HepG2 (cell line): Measurements from ENCODE around the gene GDF7. TPM values are rescaled to one million over a fixed set of nuclear protein-coding genes. Genes with fewer than 3 reads are reported as not detected.

Experiments
- ATAC-seq: fragments of 200-7000 bp; cut with Tn5 transposase; 3 replicates; pipeline ENCODE4 v1.9.1; 2020; ENCODE audit warnings: mild to moderate bottlenecking, moderate library complexity
- BruUV-seq: library from RNA; stranded (reverse); fragments of 400-500 nt; replicated peaks from 2 replicates; lab custom pipeline; 2021; lab: Mats Ljungman, UMichigan
- CTCF ChIA-PET: fragments of 300-600 bp; formaldehyde crosslinking; extraction: SDS; loops from one replicate; lab custom pipeline; 2021; ENCODE audit warnings: low total read pairs, inconsistent platforms, low intra/inter-chr PET ratio; lab: Yijun Ruan, JAX
- POLR2A ChIA-PET: fragments of 350-600 bp; sonication (Branson Sonifier 250); formaldehyde crosslinking; loops from one replicate; lab custom pipeline; 2020; ENCODE audit warnings: antibody characterized with exemption, inconsistent platforms; lab: Yijun Ruan, JAX
- DNase-seq: peaks from one replicate; pipeline ENCODE4 v3.0.0-alpha.2; 2015; ENCODE audit warnings: low spot score
- FAIRE-seq: peaks from 3 replicates; lab custom pipeline; 2011; peaks lifted over from hg19 to GRCh38; lab: Jason Lieb, UNC
- H2AFZ ChIP-seq: one replicate; pipeline ENCODE4 v1.6.1; 2011; ENCODE audit warnings: low read length, inconsistent platforms
- H3K27ac ChIP-seq: fragments of 300-600 bp; 3 replicates; pipeline ENCODE4 v1.8.0; 2011; ENCODE audit warnings: mixed run types, mild to moderate bottlenecking, mixed read lengths, low read length, inconsistent platforms; ENCODE audit not compliant: insufficient read depth; ENCODE audit errors: extremely low read length
- H3K27me3 ChIP-seq, 2 experiments: fragments of 200-600 bp in 1 of 2; 2 replicates in 1 of 2; 3 replicates in 1 of 2; pipeline versions ENCODE4 v1.6.0 to v1.8.0; 2011; ENCODE audit warnings: low read length in 2 of 2, mild to moderate bottlenecking in 2 of 2, moderate library complexity in 2 of 2, inconsistent platforms in 1 of 2; ENCODE audit not compliant: insufficient read depth in 2 of 2, control insufficient read depth in 1 of 2
- H3K36me3 ChIP-seq, 2 experiments: fragments of 200-600 bp in 1 of 2; replicated peaks in 1 of 2; 2 replicates in 1 of 2; 3 replicates in 1 of 2; pipeline versions ENCODE4 v1.5.1 to v1.8.0; 2011; ENCODE audit warnings: low read length in 2 of 2, inconsistent platforms in 1 of 2; ENCODE audit not compliant: insufficient read depth in 2 of 2, control insufficient read depth in 1 of 2
- H3K4me1 ChIP-seq: 2 replicates; pipeline ENCODE4 v1.5.1; 2012; ENCODE audit warnings: low read length, inconsistent platforms; ENCODE audit not compliant: insufficient read depth
- H3K4me2 ChIP-seq: 2 replicates; pipeline ENCODE4 v1.6.0; 2011; ENCODE audit warnings: low read depth, low read length, inconsistent platforms
- H3K4me3 ChIP-seq, 3 experiments: fragments of 200-600 bp in 1 of 3; sonication (generic), shearing (Covaris generic) in 1 of 3; replicated peaks in 1 of 3; 2 replicates each; pipeline ENCODE4 v1.5.1; 2011 to 2016; ENCODE audit warnings: low read length in 3 of 3, inconsistent platforms in 2 of 3, low read depth in 2 of 3, mild to moderate bottlenecking in 2 of 3, control low read depth in 1 of 3, mixed read lengths in 1 of 3; ENCODE audit not compliant: insufficient read depth in 1 of 3
- H3K79me2 ChIP-seq: one replicate; pipeline ENCODE4 v1.6.1; 2011; ENCODE audit warnings: low read length, inconsistent platforms; ENCODE audit not compliant: insufficient read depth
- H3K9ac ChIP-seq: 2 replicates; pipeline ENCODE4 v1.6.0; 2011; ENCODE audit warnings: mild to moderate bottlenecking, low read depth, low read length, inconsistent platforms; ENCODE audit not compliant: insufficient read depth
- H3K9me3 ChIP-seq: 2 replicates; pipeline ENCODE4 v1.5.1; 2012; ENCODE audit warnings: mild to moderate bottlenecking, low read length
- H4K20me1 ChIP-seq: 2 replicates; pipeline ENCODE4 v1.6.0; 2011; ENCODE audit warnings: inconsistent platforms, mild to moderate bottlenecking, low read length, moderate library complexity; ENCODE audit not compliant: insufficient read depth
- CREB1 ChIP-seq, 2 experiments: fragments of 450-650 bp in 1 of 2; IDR thresholded peaks; 2 replicates each; pipeline ENCODE4 v1.6.1; 2016 to 2017; ENCODE audit warnings: control low read depth in 1 of 2, mild to moderate bottlenecking in 1 of 2, missing compliant biosample characterization in 1 of 2, missing genetic modification characterization in 1 of 2
- DBP ChIP-seq: sonication (generic); formaldehyde crosslinking; IDR thresholded peaks from 2 replicates; pipeline ENCODE4 v1.4.0; 2020; ENCODE audit warnings: missing genetic modification reagents; ENCODE audit errors: not compliant biosample characterization
- FOXA1 ChIP-seq, 2 experiments: fragments of 450-650 bp in 1 of 2; sonication (generic) in 1 of 2; formaldehyde crosslinking in 1 of 2; IDR thresholded peaks; 2 replicates each; pipeline versions ENCODE4 v1.4.0 to v1.6.1; 2016 to 2020; ENCODE audit warnings: missing genetic modification reagents in 1 of 2
- POLR2AphosphoS2 ChIP-seq: IDR thresholded peaks from 2 replicates; pipeline ENCODE4 v1.6.1; 2011; ENCODE audit warnings: low read depth, low read length, improper control_type of control experiment
- RBM22 ChIP-seq: fragments of 200-400 bp; formaldehyde crosslinking; optimal IDR thresholded peaks from 2 replicates; pipeline ENCODE3; 2017; ENCODE audit warnings: mild to moderate bottlenecking, low read length, moderate library complexity
- SOX13 ChIP-seq, 3 experiments: fragments of 450-650 bp in 1 of 3; sonication (generic) in 1 of 3; formaldehyde crosslinking in 1 of 3; IDR thresholded peaks in 2 of 3; conservative IDR thresholded peaks in 1 of 3; 2 replicates each; pipeline versions ENCODE4 v1.5.0 to v1.6.1; 2016 to 2020; ENCODE audit warnings: antibody characterized with exemption in 1 of 3, mild to moderate bottlenecking in 1 of 3, missing compliant biosample characterization in 1 of 3, missing genetic modification reagents in 1 of 3, moderate library complexity in 1 of 3
- TARDBP ChIP-seq: sonication (generic); formaldehyde crosslinking; IDR thresholded peaks from 2 replicates; pipeline ENCODE4 v1.8.0; 2022; ENCODE audit warnings: mild to moderate bottlenecking, missing genetic modification reagents
- TRAFD1 ChIP-seq: sonication (generic); formaldehyde crosslinking; IDR thresholded peaks from 2 replicates; pipeline ENCODE4 v1.5.1; 2020; ENCODE audit warnings: missing genetic modification reagents, mild to moderate bottlenecking, borderline replicate concordance
- ZBTB38 ChIP-seq: sonication (generic); formaldehyde crosslinking; IDR thresholded peaks from 2 replicates; pipeline ENCODE4 v1.5.1; 2020; ENCODE audit warnings: mild to moderate bottlenecking, missing genetic modification reagents
- ZNF230 ChIP-seq: sonication (generic); formaldehyde crosslinking; IDR thresholded peaks from 2 replicates; pipeline ENCODE4 v1.4.0; 2020; ENCODE audit warnings: mild to moderate bottlenecking, missing genetic modification reagents
- ZNF616 ChIP-seq: sonication (generic); formaldehyde crosslinking; IDR thresholded peaks from 2 replicates; pipeline ENCODE4 v1.5.0; 2020; ENCODE audit warnings: low read depth, mild to moderate bottlenecking, missing genetic modification reagents
- WGBS: methylation state at CpG from one replicate; pipeline ENCODE4 v1.1.6; 2017; ENCODE audit warnings: low lambda C conversion rate; 5-methylcytosine and 5-hydroxymethylcytosine counted together
- in situ Hi-C: cut with HindIII; loops from 2 replicates; pipeline ENCODE4 v1.10.0; 2017; ENCODE audit warnings: low pct_unique_long_range_greater_than_20kb; ENCODE audit not compliant: extremely low pct_ligation_motif_present
- intact Hi-C: fragments of 100-400 bp; cut with micrococcal nuclease; formaldehyde crosslinking; loops from one replicate; pipeline ENCODE4 v1.10.0; 2022; ENCODE audit not compliant: unreplicated experiment
- polyA plus RNA-seq, 8 experiments: library from polyadenylated mRNA; depleted of rRNA in 3 of 8; stranded (reverse) in 7 of 8; unstranded in 1 of 8; fragments of >200 nt; fragmentation: Illumina TruSeq in 4 of 8; extraction: Trizol in 4 of 8; gene quantifications; 2 replicates each; pipeline versions ENCODE4 v1.2.1 to v1.2.3, GENCODE V29; 2011 to 2016; ENCODE audit warnings: low read depth in 4 of 8, missing spikeins in 1 of 8, mixed read lengths in 1 of 8; ENCODE audit not compliant: insufficient read depth in 1 of 8
- total RNA-seq, 5 experiments: library from RNA; depleted of rRNA; stranded (reverse); fragments of >200 nt; fragmentation: Illumina TruSeq; extraction: Trizol; gene quantifications; 2 replicates each; pipeline ENCODE4 v1.2.3, GENCODE V29; 2016; ENCODE audit warnings: low read depth in 1 of 5
- TF ChIP-seq, protein P1 (sequence below): sonication (generic); formaldehyde crosslinking; IDR thresholded peaks from 2 replicates; pipeline ENCODE4 v1.4.0; 2020; ENCODE audit warnings: missing genetic modification reagents
- TF ChIP-seq, protein P2 (sequence below): IDR thresholded peaks from 2 replicates; pipeline ENCODE4 v1.6.1; 2012; ENCODE audit warnings: low read depth, low read length, improper control_type of control experiment

GDF7 gene
- total and polyA plus RNA-seq, 2 of the 13 experiments (the other 11 are each of a cell fraction or from before 2014, with no cell fraction given) = 1.6 to 15.0 TPM

- DNase-seq = no peak
- no peak overlapping the region for H3K27ac ChIP-seq
- no peak overlapping the region for H3K4me3 ChIP-seq
- peaks cover 11 to 13% of the 10 kb centered on the region in 2 experiments; a peak in 4 of 5 replicates for H3K36me3 ChIP-seq
- intact Hi-C loops (no loop called here), in situ Hi-C loops (no loop called here)
- H3K4me1 ChIP-seq = peaks cover 17% of the 10 kb centered on the region
- no peaks in the 10 kb centered on the region for H3K79me2 ChIP-seq
- TF ChIP-seq FOXA1 (IDR thresholded peaks at IDR 0.05) (no peak), FOXA1 (CRISPR knock-in tag; IDR thresholded peaks at IDR 0.05) (peak; percentile 55; the same call in 1 of the 2 replicates), CREB1 (IDR thresholded peaks at IDR 0.05) (0 out of 2 replicates have a peak, but pooled peaks have one; percentile 9), CREB1 (CRISPR knock-in tag; IDR thresholded peaks at IDR 0.05) (no peak), TRAFD1 (no peak), RBM22 (no peak), ZBTB38 (peak; percentile 70), SOX13 (IDR thresholded peaks at IDR 0.05) (no peak), SOX13 (CRISPR knock-in tag; conservative IDR thresholded peaks at IDR 0.05 in 1 of 2, IDR thresholded peaks at IDR 0.05 in 1 of 2) (no peak), DBP (CRISPR knock-in tag) (no peak), ZNF616 (CRISPR knock-in tag) (no peak), ZNF230 (CRISPR knock-in tag) (no peak), POLR2AphosphoS2 (no peak), TARDBP (CRISPR knock-in tag) (no peak)
- TF ChIP-seq, protein P1, sequence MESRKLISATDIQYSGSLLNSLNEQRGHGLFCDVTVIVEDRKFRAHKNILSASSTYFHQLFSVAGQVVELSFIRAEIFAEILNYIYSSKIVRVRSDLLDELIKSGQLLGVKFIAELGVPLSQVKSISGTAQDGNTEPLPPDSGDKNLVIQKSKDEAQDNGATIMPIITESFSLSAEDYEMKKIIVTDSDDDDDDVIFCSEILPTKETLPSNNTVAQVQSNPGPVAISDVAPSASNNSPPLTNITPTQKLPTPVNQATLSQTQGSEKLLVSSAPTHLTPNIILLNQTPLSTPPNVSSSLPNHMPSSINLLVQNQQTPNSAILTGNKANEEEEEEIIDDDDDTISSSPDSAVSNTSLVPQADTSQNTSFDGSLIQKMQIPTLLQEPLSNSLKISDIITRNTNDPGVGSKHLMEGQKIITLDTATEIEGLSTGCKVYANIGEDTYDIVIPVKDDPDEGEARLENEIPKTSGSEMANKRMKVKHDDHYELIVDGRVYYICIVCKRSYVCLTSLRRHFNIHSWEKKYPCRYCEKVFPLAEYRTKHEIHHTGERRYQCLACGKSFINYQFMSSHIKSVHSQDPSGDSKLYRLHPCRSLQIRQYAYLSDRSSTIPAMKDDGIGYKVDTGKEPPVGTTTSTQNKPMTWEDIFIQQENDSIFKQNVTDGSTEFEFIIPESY (CRISPR knock-in tag) = peak; percentile 94
- TF ChIP-seq, protein P2, sequence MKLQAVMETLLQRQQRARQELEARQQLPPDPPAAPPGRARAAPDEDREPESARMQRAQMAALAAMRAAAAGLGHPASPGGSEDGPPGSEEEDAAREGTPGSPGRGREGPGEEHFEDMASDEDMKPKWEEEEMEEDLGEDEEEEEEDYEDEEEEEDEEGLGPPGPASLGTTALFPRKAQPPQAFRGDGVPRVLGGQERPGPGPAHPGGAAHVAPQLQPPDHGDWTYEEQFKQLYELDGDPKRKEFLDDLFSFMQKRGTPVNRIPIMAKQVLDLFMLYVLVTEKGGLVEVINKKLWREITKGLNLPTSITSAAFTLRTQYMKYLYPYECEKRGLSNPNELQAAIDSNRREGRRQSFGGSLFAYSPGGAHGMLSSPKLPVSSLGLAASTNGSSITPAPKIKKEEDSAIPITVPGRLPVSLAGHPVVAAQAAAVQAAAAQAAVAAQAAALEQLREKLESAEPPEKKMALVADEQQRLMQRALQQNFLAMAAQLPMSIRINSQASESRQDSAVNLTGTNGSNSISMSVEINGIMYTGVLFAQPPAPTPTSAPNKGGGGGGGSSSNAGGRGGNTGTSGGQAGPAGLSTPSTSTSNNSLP = peak; percentile 56; the same call in 1 of the 2 replicates
- no peak overlapping the region for H2AFZ ChIP-seq
- H3K27me3 ChIP-seq = no peaks in the 10 kb centered on the region
- no peak for FAIRE-seq
- ATAC-seq = no peak; the same call in 2 of the 3 replicates
- CTCF ChIA-PET = no interaction called here
- BruUV-seq = no TSS peak
- WGBS = 91% methylated on average over 19 of the region's 19 CpGs
- POLR2A ChIA-PET = interaction anchor here (1.2 to 2.0 kb wide), 3 partner anchors 9 to 179 kb away, joined by 3 to 9 read pairs (median 3); partner anchors contain the start of gene RHOB
- H4K20me1 ChIP-seq = no peaks in the 10 kb centered on the region
- H3K4me2 ChIP-seq = no peak overlapping the region
- H3K9me3 ChIP-seq = no peaks in the 10 kb centered on the region
- H3K9ac ChIP-seq = no peak overlapping the region
These were observed 41.2 kb upstream of the GDF7 start for GRCh38 chr2:20625491-20626391.
